Smooth muscle cell of the brain vasculature (primary cell): ENCODE data around the gene PROB1.
"Not testable (repeated sequence)": the region's sequence is repeated elsewhere in the genome, so short reads cannot be mapped to it uniquely, and the experiment has no call there.

Experiments
- DNase-seq: peaks from one replicate; pipeline ENCODE4 v3.0.0-alpha.2; 2012; ENCODE audit warnings: low read depth, low spot score

PROB1 gene, protein sequence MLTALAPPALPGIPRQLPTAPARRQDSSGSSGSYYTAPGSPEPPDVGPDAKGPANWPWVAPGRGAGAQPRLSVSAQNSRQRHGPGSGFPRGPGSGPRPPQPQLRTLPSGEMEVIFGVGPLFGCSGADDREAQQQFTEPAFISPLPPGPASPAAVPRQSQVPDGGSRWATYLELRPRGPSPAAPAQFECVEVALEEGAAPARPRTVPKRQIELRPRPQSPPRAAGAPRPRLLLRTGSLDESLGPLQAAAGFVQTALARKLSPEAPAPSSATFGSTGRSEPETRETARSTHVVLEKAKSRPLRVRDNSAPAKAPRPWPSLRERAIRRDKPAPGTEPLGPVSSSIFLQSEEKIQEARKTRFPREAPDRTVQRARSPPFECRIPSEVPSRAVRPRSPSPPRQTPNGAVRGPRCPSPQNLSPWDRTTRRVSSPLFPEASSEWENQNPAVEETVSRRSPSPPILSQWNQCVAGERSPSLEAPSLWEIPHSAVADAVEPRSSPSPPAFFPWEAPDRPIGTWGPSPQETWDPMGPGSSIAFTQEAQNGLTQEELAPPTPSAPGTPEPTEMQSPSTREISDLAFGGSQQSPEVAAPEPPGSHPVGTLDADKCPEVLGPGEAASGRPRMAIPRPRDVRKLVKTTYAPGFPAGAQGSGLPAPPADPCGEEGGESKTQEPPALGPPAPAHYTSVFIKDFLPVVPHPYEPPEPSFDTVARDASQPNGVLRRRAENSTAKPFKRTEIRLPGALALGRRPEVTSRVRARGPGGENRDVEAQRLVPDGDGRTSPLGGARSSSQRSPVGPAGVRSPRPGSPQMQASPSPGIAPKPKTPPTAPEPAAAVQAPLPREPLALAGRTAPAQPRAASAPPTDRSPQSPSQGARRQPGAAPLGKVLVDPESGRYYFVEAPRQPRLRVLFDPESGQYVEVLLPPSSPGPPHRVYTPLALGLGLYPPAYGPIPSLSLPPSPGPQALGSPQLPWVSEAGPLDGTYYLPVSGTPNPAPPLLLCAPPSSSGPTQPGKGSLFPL

GRCh38 chr5:139394654-139395566, at the start of gene PROB1:
Gene PROB1 (minus strand): TSS chr5:139395104. CDS start chr5:139395081, 23 bp downstream.
- no peak for DNase-seq

GRCh38 chr5:139443831-139444453, 49.0 kb upstream of the PROB1 start:
- no peak for DNase-seq

- not testable (repeated sequence) for DNase-seq
These were observed 45.5 kb upstream of the PROB1 start for GRCh38 chr5:139440416-139440815.

DNA sequence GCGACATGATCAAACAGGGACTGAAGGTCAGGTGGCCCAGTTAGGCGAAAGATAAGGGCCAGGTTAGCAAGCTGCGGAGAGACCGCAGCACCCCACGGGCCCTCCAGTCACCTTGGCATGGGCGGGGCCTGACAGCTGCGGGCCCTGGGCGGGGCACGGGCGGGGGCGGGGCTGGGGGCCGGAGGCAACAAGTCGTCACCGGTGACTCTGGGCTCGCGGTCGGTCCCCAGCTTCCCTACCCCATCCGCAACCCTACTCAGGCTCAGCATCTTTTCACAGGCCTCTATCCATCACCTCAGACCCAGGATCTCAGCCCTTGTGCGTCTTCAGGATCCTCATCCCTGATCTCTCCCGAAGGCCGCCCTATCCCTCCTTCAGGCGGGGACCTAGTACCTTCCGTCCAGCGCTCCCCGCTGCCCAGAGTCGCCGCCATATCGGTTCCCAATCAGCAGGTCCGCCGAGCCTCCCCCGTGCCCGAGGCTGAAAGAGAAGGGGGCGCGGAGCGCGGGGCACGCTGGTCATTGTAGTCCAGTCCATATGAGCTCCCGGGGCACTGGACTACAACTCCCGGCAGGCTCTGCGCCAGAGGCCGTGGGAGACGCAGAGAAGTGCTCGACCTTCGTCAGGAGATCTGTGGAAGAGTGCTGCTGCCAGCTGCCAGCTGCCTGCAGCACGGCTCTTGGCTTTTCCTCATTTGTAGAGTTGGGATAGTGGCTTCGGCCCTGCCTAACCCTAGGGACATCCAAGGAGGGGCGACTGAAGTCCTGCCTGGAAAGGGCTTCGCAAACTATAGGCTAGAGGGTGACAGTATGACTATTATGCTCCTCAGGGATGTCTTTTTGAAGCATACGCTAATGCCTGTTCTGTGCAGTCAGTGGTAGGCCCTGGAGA, 44.4 kb upstream of the PROB1 start, which contains the start of gene DNAJC18:
DNAJC18 (minus strand) TSS at position 513 of the 891 bp plus-strand sequence; CDS start at position 433, 80 bp downstream.
- DNase-seq, result no peak

DNA sequence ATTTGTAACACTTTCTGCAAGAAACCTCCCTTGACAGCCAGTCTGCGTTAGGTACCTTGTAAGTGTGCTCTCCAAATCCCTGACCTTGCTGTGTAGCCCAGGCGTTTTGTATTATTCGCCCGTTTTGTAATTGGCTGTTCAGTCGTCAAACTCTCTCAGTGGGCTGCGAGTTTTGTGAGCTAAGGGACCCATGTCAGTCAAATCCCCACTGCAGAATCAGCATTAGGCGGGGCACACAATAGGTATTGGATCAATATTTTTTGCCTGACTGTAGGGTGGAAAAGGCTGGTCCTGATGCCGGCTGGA, 43.8 kb upstream of the PROB1 start:
- no peak for DNase-seq

GRCh38 chr5:139435676-139436075, 40.8 kb upstream of the PROB1 start:
- no peak for DNase-seq

DNA sequence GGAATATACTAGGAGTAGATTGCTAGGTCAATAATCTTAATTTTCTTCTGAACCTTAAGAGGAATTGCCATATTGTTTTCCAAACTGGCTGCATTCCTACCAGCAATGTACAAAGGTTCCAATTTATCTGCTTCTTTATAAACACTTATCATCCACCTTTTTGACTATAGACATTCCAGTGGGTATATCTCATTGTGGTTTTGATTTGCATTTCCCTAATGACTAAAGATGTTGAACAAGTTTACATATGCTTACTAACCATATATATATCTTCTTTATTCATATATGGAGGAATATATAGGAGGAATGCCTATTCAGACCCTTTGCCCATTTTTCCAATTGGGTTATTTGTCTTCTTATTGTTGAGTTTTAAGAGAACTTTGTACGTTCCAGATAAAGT, 36.8 kb upstream of the PROB1 start:
- DNase-seq, result no peak

GRCh38 chr5:139430015-139430414, 35.1 kb upstream of the PROB1 start:
- DNase-seq, result no peak

GRCh38 chr5:139426203-139426885, 31.4 kb upstream of the PROB1 start:
- no peak for DNase-seq

DNA sequence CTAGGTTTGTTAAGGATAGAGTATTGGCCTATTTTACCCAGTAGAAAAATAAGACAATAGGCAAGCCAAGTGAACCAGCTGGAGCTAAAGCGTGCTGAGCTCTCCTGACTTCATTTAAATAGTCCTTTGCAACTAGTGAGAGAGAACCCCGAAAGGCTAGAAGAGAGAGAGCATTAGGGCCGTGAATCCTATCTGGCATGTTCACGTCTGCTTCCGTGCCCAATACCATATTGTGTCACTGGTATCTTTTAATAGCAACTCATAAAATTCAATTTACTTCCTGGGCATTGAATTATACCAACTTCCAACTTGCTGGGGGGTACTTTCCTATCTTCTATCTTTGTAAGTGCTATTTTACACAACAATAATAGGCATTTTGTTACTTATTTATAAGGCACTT, 30.6 kb upstream of the PROB1 start:
- DNase-seq, result no peak

GRCh38 chr5:139422307-139422893, 27.5 kb upstream of the PROB1 start:
- DNase-seq, result no peak

- DNase-seq, result no peak
These were observed 24.6 kb upstream of the PROB1 start for GRCh38 chr5:139419226-139420192.

- DNase-seq, result no peak
These were observed 23.9 kb upstream of the PROB1 start for GRCh38 chr5:139418793-139419192.

- DNase-seq, result no peak
These were observed 22.3 kb upstream of the PROB1 start for GRCh38 chr5:139417214-139417613.

- DNase-seq, result no peak
These were observed 21.7 kb upstream of the PROB1 start for GRCh38 chr5:139416651-139417050.

GRCh38 chr5:139415869-139416268, 21.0 kb upstream of the PROB1 start:
- DNase-seq, result no peak

DNA sequence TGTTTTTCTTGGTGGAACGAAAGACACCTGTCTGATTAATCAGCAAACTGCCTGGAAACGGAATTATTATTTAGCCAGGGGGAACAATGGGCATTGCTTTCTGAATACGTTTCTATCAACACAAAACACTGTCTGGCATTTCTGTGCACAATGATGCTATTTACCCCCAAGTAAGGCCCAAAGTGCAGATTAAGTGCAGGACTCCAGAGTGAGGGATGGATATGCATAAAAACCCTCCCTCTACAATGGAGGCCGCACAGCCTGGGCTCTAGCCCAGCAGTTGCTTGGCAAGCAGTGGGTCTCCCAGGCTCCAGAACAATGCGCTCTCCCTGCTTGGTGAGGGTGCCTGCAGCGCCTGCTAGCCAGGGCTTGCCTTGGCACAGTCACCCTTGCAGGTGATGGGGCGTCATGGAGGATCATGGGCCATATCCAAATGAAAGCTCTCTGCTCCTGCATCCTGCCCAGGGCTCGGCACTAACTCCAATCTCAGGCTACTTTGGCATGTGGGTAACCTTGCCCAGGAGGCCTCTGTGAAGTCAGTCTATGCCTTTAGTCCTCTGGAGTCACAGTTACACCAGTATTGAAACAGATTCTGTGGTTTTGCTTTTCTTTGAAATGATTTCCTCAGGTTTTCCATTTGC, 20.4 kb upstream of the PROB1 start:
- DNase-seq, result no peak
